LNCAP (cell line): Measurements from ENCODE around the gene KDM5A.

Experiments
- TF ChIP-seq, protein P1 (sequence below): fragments of 450-650 bp; IDR thresholded peaks from 2 replicates; pipeline ENCODE4 v1.5.1; 2017; ENCODE audit warnings: mild to moderate bottlenecking

The KDM5A gene

GRCh38 chr12:291153-291723 is 97.9 kb downstream of the KDM5A start:
- TF ChIP-seq, protein P1, sequence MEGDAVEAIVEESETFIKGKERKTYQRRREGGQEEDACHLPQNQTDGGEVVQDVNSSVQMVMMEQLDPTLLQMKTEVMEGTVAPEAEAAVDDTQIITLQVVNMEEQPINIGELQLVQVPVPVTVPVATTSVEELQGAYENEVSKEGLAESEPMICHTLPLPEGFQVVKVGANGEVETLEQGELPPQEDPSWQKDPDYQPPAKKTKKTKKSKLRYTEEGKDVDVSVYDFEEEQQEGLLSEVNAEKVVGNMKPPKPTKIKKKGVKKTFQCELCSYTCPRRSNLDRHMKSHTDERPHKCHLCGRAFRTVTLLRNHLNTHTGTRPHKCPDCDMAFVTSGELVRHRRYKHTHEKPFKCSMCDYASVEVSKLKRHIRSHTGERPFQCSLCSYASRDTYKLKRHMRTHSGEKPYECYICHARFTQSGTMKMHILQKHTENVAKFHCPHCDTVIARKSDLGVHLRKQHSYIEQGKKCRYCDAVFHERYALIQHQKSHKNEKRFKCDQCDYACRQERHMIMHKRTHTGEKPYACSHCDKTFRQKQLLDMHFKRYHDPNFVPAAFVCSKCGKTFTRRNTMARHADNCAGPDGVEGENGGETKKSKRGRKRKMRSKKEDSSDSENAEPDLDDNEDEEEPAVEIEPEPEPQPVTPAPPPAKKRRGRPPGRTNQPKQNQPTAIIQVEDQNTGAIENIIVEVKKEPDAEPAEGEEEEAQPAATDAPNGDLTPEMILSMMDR: no peak

GRCh38 chr12:288687-289086 is 100.4 kb downstream of the KDM5A start:
- TF ChIP-seq, protein P1: no peak

DNA sequence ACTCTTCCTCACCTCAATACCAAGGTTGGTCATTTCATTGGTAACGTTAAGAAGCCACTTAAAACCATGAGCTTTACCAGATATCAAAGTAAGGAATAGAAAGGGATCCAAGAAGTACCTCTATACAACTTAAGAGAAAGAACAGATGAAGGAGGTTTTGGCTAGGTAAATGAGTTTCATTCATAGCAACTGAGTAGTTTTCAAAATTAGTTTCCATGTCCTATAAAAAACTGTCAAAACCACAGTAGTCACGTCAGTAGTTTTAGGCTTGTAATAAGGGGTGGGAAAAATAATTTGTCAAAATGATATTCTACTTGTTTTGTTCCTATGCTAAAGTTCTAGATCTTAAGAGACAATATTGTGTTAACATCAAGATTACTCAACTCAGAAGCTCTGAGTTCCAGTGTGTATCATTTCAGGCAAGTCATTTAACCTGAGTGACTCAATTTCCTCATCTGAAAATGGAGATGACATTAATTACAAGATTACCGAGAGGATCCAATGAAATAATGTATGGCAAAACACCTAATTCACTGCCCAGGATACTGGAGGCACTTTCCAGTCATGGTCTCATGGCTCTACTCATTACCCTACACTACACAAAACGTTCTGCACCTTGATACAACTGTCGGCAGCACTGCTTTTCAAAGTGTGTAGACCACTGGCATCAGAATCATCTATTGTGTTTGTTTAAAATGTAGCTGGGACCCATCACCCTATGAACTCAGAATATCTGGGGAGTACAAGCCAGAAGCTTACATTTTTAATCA is 102.4 kb downstream of the KDM5A start:
- TF ChIP-seq, protein P1: no peak

GRCh38 chr12:278046-278445 is 111.1 kb downstream of the KDM5A start:
- TF ChIP-seq, protein P1: no peak

DNA sequence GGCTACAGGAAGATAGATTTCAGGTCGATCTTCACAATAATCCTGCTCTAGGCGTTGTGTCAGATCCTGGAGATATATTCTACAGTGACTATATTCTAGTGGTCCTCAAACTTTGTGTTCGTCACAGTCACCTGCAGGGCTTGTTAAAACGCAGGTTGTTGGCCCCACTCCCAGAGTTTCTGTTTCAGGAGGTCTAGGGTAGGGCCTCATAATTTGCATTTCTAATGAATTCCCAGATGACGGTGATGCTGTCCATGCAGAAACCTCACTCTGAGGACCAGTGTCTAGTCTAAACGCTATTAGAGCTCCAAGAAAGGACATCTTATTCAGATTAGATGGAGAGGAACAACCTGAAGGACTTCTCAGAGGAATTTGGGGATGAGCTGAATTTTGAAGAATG is 113.3 kb downstream of the KDM5A start:
- TF ChIP-seq, protein P1: no peak

DNA sequence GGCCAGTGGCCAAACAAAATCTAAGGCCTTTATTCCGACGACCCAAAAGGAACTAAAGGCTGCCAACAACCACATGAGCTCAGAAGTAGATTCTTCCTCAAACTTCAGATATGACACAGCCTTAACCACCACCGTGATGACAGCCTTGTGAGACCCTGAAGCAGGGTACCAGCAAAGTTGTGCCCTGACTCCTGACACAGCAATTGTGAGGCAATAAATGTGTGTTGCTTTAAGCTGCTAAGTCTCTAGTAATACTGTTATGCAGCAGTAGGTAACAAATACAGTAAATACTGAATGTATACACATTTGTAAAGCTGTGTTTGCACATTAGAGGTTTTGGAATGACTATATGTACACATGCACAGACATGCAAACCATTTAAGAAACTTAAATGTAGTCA is 115.7 kb downstream of the KDM5A start:
- TF ChIP-seq, protein P1: no peak

DNA sequence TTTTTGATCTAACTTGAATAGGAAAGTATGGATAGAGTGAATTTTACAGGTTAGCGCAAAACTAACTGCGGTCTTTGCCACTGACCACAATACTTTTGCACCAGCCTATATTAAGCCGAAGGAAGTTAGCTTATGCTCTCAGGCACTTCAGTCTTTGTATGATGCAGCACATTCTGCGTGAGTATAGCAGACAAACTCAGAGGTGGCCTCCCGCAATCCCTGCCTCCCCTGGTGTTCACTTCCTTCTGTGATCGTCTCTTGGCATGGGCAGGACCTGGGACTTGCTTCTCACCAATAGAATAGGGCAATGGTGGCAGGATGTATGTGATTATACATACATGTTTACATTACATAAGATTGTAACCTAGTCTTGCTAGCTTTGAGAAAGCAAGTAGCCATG is 116.2 kb downstream of the KDM5A start:
- TF ChIP-seq, protein P1: no peak
